H1 (cell line): ENCODE results near the gene PPP1R7. TPM values are rescaled to one million over a fixed set of nuclear protein-coding genes. Genes with fewer than 3 reads are reported as not detected.

ENCODE experiments used
- ATF2 ChIP-seq: IDR thresholded peaks from 2 replicates; pipeline ENCODE4 v1.6.1; 2012; ENCODE audit warnings: low read length, inconsistent platforms
- CHD7 ChIP-seq: fragments of 300-600 bp; sonication (generic); IDR thresholded peaks from 2 replicates; pipeline ENCODE4 v1.7.1; 2012; ENCODE audit warnings: low read length, moderate library complexity, mild to moderate bottlenecking, inconsistent platforms; ENCODE audit not compliant: insufficient replicate concordance
- GABPA ChIP-seq: IDR thresholded peaks from 2 replicates; pipeline ENCODE4 v1.6.1; 2011; ENCODE audit warnings: mild to moderate bottlenecking, low read length, moderate library complexity, borderline replicate concordance; ENCODE audit not compliant: insufficient read depth
- HDAC6 ChIP-seq: IDR thresholded peaks from one replicate; pipeline ENCODE4 v1.7.1; 2012; ENCODE audit warnings: low read depth, mild to moderate bottlenecking, inconsistent platforms, low read length, moderate library complexity
- KDM5A ChIP-seq: fragments of 200-600 bp; IDR thresholded peaks from 2 replicates; pipeline ENCODE4 v1.7.1; 2012; ENCODE audit warnings: mild to moderate bottlenecking, low read length, inconsistent platforms, mixed read lengths
- YY1 ChIP-seq: IDR thresholded peaks from 2 replicates; pipeline ENCODE4 v1.6.1; 2011; ENCODE audit warnings: low read depth, mild to moderate bottlenecking, low read length
- polyA plus RNA-seq, 7 experiments: library from polyadenylated mRNA; depleted of rRNA in 3 of 7; stranded (reverse) in 5 of 7; unstranded in 2 of 7; fragments of >200 nt in 5 of 7; fragments of 200-250 nt in 2 of 7; gene quantifications; 1 replicate in 5 of 7; 2 replicates in 1 of 7; 4 replicates in 1 of 7; pipeline versions ENCODE4 v1.2.1 to v1.2.3, GENCODE V29; 2011 to 2013; ENCODE audit warnings: missing spikeins in 2 of 7, mixed read lengths in 2 of 7
- total RNA-seq: library from RNA; stranded (reverse); fragmentation: NEBNext Ultra II Directional; extraction: Animal tissue kit (Norgen Biotek cat#: 25700); gene quantifications from 2 replicates; pipeline ENCODE4 v1.2.1, GENCODE V29; 2021

Gene PPP1R7
- total and polyA plus RNA-seq, 2 of the 8 experiments (the other 6 are each of a cell fraction or from before 2014, with no cell fraction given), result 22.2 to 64.0 TPM

GRCh38 chr2:241163601-241164118 lies 13.4 kb downstream of the PPP1R7 start (continued):
- TF ChIP-seq HDAC6 (no peak), YY1 (no peak), KDM5A (no peak), CHD7 (no peak), GABPA (no peak), ATF2 (no peak)
